ES-I3 (cell line): Measurements from ENCODE around the gene RNF144B.
A peak's percentile ranks its signal among the peaks of the same experiment; 100 is the strongest.
"Not testable (repeated sequence)": the region's sequence is repeated elsewhere in the genome, so short reads cannot be mapped to it uniquely, and the experiment has no call there.

ENCODE experiments used
- H3K36me3 ChIP-seq: 2 replicates; pipeline ENCODE4 v1.6.1; 2013; ENCODE audit warnings: mild to moderate bottlenecking, low read length, control low read depth, moderate library complexity; ENCODE audit not compliant: insufficient read depth
- H3K4me1 ChIP-seq: 2 replicates; pipeline ENCODE4 v1.6.1; 2013; ENCODE audit warnings: mild to moderate bottlenecking, control low read depth, low read length; ENCODE audit not compliant: insufficient read depth
- H3K9ac ChIP-seq: 2 replicates; pipeline ENCODE4 v1.6.1; 2013; ENCODE audit warnings: low read depth, mild to moderate bottlenecking, low read length, moderate library complexity
- H3K9me3 ChIP-seq: 2 replicates; pipeline ENCODE4 v1.6.1; 2013; ENCODE audit warnings: mild to moderate bottlenecking, low read length, moderate library complexity; ENCODE audit not compliant: control insufficient read depth, insufficient read depth

Gene RNF144B

GRCh38 chr6:18359237-18359885, 27.8 kb upstream of the RNF144B start:
- Histone ChIP-seq H3K4me1 (no peaks in the 10 kb centered on the region), H3K9me3 (0 out of 2 replicates have a peak, but pooled peaks cover 4% of the 10 kb centered on the region), H3K36me3 (no peaks in the 10 kb centered on the region), H3K9ac (no peak overlapping the region)

- no peak overlapping the region for H3K9ac ChIP-seq
- no peaks in the 10 kb centered on the region for H3K36me3 ChIP-seq
- 0 out of 2 replicates have a peak, but pooled peaks cover 4% of the 10 kb centered on the region for H3K9me3 ChIP-seq
- no peaks in the 10 kb centered on the region for H3K4me1 ChIP-seq
Measured at GRCh38 chr6:18360188-18360587, 27.0 kb upstream of the RNF144B start.

- Histone ChIP-seq H3K4me1 (no peaks in the 10 kb centered on the region), H3K9ac (no peak overlapping the region), H3K36me3 (no peaks in the 10 kb centered on the region), H3K9me3 (0 out of 2 replicates have a peak, but pooled peaks cover 4% of the 10 kb centered on the region)
Measured at GRCh38 chr6:18362058-18362561, 25.0 kb upstream of the RNF144B start.

- H3K9me3 ChIP-seq, result 0 out of 2 replicates have a peak, but pooled peaks cover 4% of the 10 kb centered on the region
- H3K4me1 ChIP-seq, result no peaks in the 10 kb centered on the region
- no peak overlapping the region for H3K9ac ChIP-seq
- H3K36me3 ChIP-seq, result no peaks in the 10 kb centered on the region
Measured at GRCh38 chr6:18363746-18364145, 23.4 kb upstream of the RNF144B start.

- H3K36me3 ChIP-seq, H3K4me1 ChIP-seq, H3K9ac ChIP-seq, H3K9me3 ChIP-seq: not testable (repeated sequence)
Measured at GRCh38 chr6:18364561-18364960, 22.6 kb upstream of the RNF144B start.

GRCh38 chr6:18367371-18367770, 19.8 kb upstream of the RNF144B start:
- no peak overlapping the region for H3K9ac ChIP-seq
- no peaks in the 10 kb centered on the region for H3K36me3 ChIP-seq
- no peaks in the 10 kb centered on the region for H3K9me3 ChIP-seq
- H3K4me1 ChIP-seq, result no peaks in the 10 kb centered on the region

- Histone ChIP-seq H3K4me1 (no peaks in the 10 kb centered on the region), H3K36me3 (no peaks in the 10 kb centered on the region), H3K9me3 (no peaks in the 10 kb centered on the region), H3K9ac (no peak overlapping the region)
Measured at GRCh38 chr6:18368277-18369105, 18.7 kb upstream of the RNF144B start.

- Histone ChIP-seq H3K36me3 (no peaks in the 10 kb centered on the region), H3K4me1 (no peaks in the 10 kb centered on the region), H3K9me3 (no peaks in the 10 kb centered on the region), H3K9ac (no peak overlapping the region)
Measured at GRCh38 chr6:18371010-18371409, 16.1 kb upstream of the RNF144B start.

GRCh38 chr6:18371656-18372055, 15.5 kb upstream of the RNF144B start:
- Histone ChIP-seq H3K9me3 (no peaks in the 10 kb centered on the region), H3K9ac (no peak overlapping the region), H3K36me3 (no peaks in the 10 kb centered on the region), H3K4me1 (no peaks in the 10 kb centered on the region)

GRCh38 chr6:18380158-18380836, 6.9 kb upstream of the RNF144B start:
- H3K9ac ChIP-seq, result no peak overlapping the region
- H3K4me1 ChIP-seq, result peaks cover 4% of the 10 kb centered on the region; the same call in 1 of the 2 replicates
- no peaks in the 10 kb centered on the region for H3K36me3 ChIP-seq
- H3K9me3 ChIP-seq, result no peaks in the 10 kb centered on the region

GRCh38 chr6:18380851-18381250, 6.3 kb upstream of the RNF144B start:
- no peaks in the 10 kb centered on the region for H3K36me3 ChIP-seq
- H3K4me1 ChIP-seq, result peaks cover 4% of the 10 kb centered on the region; the same call in 1 of the 2 replicates
- H3K9me3 ChIP-seq, result no peaks in the 10 kb centered on the region
- H3K9ac ChIP-seq, result no peak overlapping the region

GRCh38 chr6:18383441-18383840, 3.7 kb upstream of the RNF144B start:
- peaks cover 11% of the 10 kb centered on the region; the same call in 1 of the 2 replicates for H3K4me1 ChIP-seq
- no peaks in the 10 kb centered on the region for H3K9me3 ChIP-seq
- H3K36me3 ChIP-seq, result no peaks in the 10 kb centered on the region
- no peak overlapping the region for H3K9ac ChIP-seq

- H3K9ac ChIP-seq, result no peak overlapping the region
- H3K9me3 ChIP-seq, result no peaks in the 10 kb centered on the region
- 0 out of 2 replicates have a peak, but pooled peaks cover 7% of the 10 kb centered on the region for H3K4me1 ChIP-seq
- no peaks in the 10 kb centered on the region for H3K36me3 ChIP-seq
Measured at GRCh38 chr6:18384621-18385020, 2.5 kb upstream of the RNF144B start.

GRCh38 chr6:18386298-18386976, 713 bp upstream of the RNF144B start:
- Histone ChIP-seq H3K9me3 (no peaks in the 10 kb centered on the region), H3K36me3 (no peaks in the 10 kb centered on the region), H3K9ac (peak overlapping the region; percentile 77), H3K4me1 (peaks cover 15% of the 10 kb centered on the region; the same call in 1 of the 2 replicates)
